HAP-1 (cell line): ENCODE results near the gene ERBB2.
A peak's percentile ranks its signal among the peaks of the same experiment; 100 is the strongest.

Source experiments
- DNase-seq, 2 experiments: peaks; one replicate each; pipeline ENCODE4 v3.0.0-alpha.2; 2016 to 2020; ENCODE audit warnings: low spot score in 2 of 2
- H3K27me3 ChIP-seq: fragments of 250-450 bp; sonication (Bioruptor Pico); 2 replicates; pipeline ENCODE4 v1.5.1; 2020; ENCODE audit warnings: low read depth, mild to moderate bottlenecking, moderate library complexity
- H3K36me3 ChIP-seq: fragments of 250-450 bp; sonication (Bioruptor Pico); replicated peaks from 2 replicates; pipeline ENCODE4 v1.5.1; 2020; ENCODE audit warnings: mild to moderate bottlenecking
- H3K4me1 ChIP-seq: fragments of 250-450 bp; sonication (Bioruptor Pico); 2 replicates; pipeline ENCODE4 v1.5.1; 2020; ENCODE audit warnings: mild to moderate bottlenecking
- H3K4me3 ChIP-seq: fragments of 250-450 bp; sonication (Bioruptor Pico); 2 replicates; pipeline ENCODE4 v1.5.1; 2020; ENCODE audit warnings: mild to moderate bottlenecking, moderate library complexity
- H3K9me3 ChIP-seq: fragments of 250-450 bp; sonication (Bioruptor Pico); 2 replicates; pipeline ENCODE4 v1.5.1; 2020; ENCODE audit warnings: mild to moderate bottlenecking, moderate library complexity
- in situ Hi-C: fragments of 300-500 bp; cut with MboI; formaldehyde crosslinking; loops from 3 replicates; pipeline ENCODE4 v1.14.3; 2020; ENCODE audit warnings: low sequenced_read_pairs, inconsistent platforms, mixed read lengths

The ERBB2 gene

DNA sequence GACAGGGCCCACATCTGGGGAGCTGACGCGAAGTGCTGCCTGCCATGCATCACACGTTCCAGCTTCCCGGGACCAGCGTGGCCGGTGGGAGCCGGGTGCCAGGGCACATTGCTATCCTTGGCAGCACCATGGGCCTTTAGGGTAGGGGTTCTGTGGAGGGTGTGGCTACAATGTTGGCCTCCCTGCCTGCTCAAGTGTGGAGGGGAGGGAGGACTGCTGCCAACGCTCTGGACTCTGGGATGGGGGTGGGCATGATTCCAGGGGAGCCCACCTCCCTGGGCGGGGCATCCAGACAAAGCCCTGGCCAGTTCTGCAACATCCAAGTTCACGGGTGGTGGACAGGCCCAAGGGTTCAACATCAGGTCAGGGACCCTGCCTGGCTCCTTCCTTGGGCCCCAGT is 51.8 kb downstream of the ERBB2 start:
- in situ Hi-C loops, result no loop called here
- Histone ChIP-seq H3K9me3 (no peaks in the 10 kb centered on the region), H3K4me1 (peaks cover 5% of the 10 kb centered on the region), H3K4me3 (no peak overlapping the region), H3K36me3 (no peaks in the 10 kb centered on the region), H3K27me3 (no peaks in the 10 kb centered on the region)
- DNase-seq, result no peak

GRCh38 chr17:39752241-39752881 is 52.5 kb downstream of the ERBB2 start:
- H3K27me3 ChIP-seq, result no peaks in the 10 kb centered on the region
- no peaks in the 10 kb centered on the region for H3K9me3 ChIP-seq
- no peaks in the 10 kb centered on the region for H3K36me3 ChIP-seq
- H3K4me3 ChIP-seq, result no peak overlapping the region
- peaks cover 5% of the 10 kb centered on the region for H3K4me1 ChIP-seq
- in situ Hi-C loops, result no loop called here
- DNase-seq, result no peak

DNA sequence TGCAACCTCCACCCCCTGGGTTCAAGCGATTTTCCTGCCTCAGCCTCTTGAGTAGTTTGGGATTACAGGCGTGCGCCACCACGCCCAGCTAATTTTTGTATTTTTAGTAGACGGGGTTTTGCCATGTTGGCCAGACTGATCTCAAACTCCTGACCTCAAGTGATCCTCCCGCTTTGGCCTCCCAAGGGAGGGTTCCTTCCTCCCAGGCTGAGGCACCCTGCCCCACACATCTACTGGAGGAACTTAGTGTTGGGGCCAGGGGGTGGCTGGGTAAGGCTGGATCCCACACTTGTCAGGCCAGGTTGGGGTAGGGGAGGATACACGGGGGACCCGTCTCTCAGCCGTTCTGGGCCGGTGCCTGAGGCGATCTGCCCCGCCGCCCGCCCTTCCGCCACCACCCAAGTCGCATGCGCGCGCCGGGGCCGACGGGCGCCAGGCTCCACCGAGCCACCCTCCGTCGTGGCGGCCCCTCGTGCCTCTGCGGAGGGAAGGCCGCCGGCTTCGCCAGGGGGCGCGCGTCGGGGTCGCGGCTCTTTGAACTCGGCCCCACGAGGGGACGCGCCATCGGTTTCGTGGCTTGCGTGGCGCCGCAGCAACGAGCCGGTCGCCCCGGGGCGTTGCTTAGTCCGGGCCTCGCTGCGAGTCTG is 53.8 kb downstream of the ERBB2 start:
- Histone ChIP-seq H3K4me1 (peaks cover 5% of the 10 kb centered on the region), H3K9me3 (no peaks in the 10 kb centered on the region), H3K4me3 (peak overlapping the region; percentile 40), H3K27me3 (no peaks in the 10 kb centered on the region), H3K36me3 (no peaks in the 10 kb centered on the region)
- in situ Hi-C loops, result no loop called here
- DNase-seq, result no peak

DNA sequence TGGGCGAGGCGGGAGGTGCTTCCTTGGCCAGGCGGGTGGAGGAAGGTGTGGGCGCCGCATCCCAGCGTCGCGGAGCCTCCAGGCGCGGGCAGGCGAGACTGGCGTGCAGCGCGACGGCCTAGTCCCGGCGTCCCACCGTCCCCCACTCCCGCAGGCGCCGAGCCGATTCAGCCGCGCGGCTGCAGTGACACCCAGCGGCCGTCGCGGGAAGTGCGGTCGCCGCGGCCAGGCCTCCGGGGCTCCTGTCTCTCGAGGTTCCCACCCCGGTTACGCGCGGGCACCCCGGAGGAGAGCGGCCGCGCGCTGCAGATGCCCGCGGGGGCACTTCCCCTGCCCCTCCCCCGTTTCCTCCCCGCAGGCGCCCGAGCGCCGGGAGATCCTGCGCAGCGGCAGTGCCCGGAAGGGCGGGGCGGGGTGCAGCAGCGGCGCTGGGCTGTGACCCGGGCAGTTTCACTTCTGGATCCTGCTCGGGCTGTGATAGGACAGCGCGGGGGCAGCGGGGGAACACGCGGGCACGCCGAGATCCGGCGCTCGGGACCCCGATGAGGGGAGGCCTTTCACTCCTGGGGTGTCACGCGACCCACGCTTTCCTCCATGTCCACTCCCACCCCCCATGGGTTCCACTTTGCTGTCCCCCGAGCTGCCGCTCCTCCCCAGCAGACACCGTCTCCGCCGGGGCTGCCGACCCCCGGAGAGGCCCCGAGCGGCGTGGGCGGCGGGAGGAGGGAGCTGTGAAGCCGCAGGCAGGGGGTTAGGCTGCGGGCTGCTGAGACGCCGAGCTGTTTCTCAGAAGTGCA is 54.5 kb downstream of the ERBB2 start:
- peak; percentile 69 to 87 for DNase-seq
- in situ Hi-C loops, result no loop called here
- peaks cover 5% of the 10 kb centered on the region for H3K4me1 ChIP-seq

GRCh38 chr17:39754958-39755553 is 55.2 kb downstream of the ERBB2 start:
- Histone ChIP-seq H3K9me3 (no peaks in the 10 kb centered on the region), H3K4me3 (peak overlapping the region; percentile 40), H3K4me1 (peaks cover 5% of the 10 kb centered on the region), H3K27me3 (no peaks in the 10 kb centered on the region), H3K36me3 (no peaks in the 10 kb centered on the region)
- no peak for DNase-seq
- in situ Hi-C loops, result no loop called here

More for the DNA sequence above, 54.5 kb downstream of the ERBB2 start:
- Histone ChIP-seq H3K27me3 (no peaks in the 10 kb centered on the region), H3K4me3 (peak overlapping the region; percentile 40), H3K36me3 (no peaks in the 10 kb centered on the region), H3K9me3 (no peaks in the 10 kb centered on the region)

GRCh38 chr17:39755554-39756379 is 55.9 kb downstream of the ERBB2 start:
- Histone ChIP-seq H3K9me3 (no peaks in the 10 kb centered on the region), H3K4me1 (peaks cover 5% of the 10 kb centered on the region), H3K27me3 (no peaks in the 10 kb centered on the region), H3K36me3 (no peaks in the 10 kb centered on the region), H3K4me3 (no peak overlapping the region)
- in situ Hi-C loops, result no loop called here
- no peak for DNase-seq

DNA sequence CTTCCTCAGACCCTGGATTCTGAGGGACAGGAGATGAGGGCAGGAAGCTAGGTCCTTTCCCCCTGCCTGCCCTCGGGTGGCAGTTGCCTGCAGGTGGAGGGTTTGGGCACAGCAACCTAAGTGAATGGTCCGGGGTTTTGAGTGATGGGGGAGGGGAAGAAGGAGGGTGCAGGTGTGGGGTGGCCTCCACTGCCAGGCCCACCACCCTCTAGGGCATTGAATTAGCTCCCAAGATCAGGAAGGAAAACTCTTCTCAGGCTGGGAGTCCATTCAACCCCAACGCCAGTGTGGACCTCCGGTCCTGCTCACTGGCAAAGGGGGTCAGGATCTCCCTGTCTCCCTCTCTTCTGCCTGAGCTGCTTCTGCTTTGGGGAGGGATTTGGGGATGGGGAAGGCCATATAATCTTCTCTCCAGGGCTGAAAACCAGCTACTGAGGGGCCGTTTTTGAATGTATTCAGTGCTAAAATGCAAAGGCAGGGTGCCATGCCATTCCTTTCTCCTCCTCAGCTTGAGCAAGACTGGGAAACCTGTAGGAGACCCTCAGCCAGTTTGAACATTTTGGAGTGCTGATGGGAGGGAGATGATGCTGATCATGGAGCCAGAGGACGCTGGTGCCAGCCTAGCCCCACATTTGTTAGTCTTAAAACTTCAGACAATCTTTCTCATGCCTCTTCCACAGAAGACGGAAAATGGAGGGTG is 56.7 kb downstream of the ERBB2 start:
- Histone ChIP-seq H3K9me3 (no peaks in the 10 kb centered on the region), H3K4me3 (no peak overlapping the region), H3K4me1 (peaks cover 5% of the 10 kb centered on the region), H3K36me3 (no peaks in the 10 kb centered on the region), H3K27me3 (no peaks in the 10 kb centered on the region)
- no peak for DNase-seq
- in situ Hi-C loops, result no loop called here

DNA sequence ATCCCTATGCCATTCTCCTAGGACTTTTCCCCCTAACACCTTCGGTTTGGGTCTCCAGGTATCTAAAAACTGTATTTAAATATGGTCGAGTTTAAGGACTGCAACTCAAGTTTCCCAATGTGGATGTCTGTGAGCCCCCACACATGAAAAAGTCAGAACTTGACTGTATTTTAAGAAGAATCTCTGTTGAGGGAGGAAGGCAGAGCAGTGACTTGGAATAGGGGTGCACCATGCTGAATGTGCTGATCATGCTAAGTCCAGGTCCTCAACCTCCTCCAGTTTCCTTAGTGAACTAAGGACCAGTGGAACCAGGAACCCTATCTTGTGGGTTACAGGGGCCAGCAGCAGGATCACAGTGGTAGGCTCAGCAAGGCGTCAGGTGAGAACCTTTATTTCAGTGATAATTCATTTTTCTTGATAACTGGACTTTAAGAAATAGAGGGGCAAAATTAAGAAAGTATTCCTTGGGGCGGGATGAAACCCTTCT is 57.4 kb downstream of the ERBB2 start:
- H3K9me3 ChIP-seq, result no peaks in the 10 kb centered on the region
- H3K36me3 ChIP-seq, result no peaks in the 10 kb centered on the region
- H3K4me1 ChIP-seq, result peaks cover 5% of the 10 kb centered on the region
- no peaks in the 10 kb centered on the region for H3K27me3 ChIP-seq
- no peak overlapping the region for H3K4me3 ChIP-seq
- no peak for DNase-seq
- in situ Hi-C loops, result no loop called here

GRCh38 chr17:39757931-39758873 is 58.3 kb downstream of the ERBB2 start:
- H3K4me1 ChIP-seq, result peaks cover 11% of the 10 kb centered on the region
- DNase-seq, result no peak
- no peaks in the 10 kb centered on the region for H3K9me3 ChIP-seq
- H3K36me3 ChIP-seq, result no peaks in the 10 kb centered on the region
- no peaks in the 10 kb centered on the region for H3K27me3 ChIP-seq
- in situ Hi-C loops, result no loop called here
- no peak overlapping the region for H3K4me3 ChIP-seq

- Histone ChIP-seq H3K4me3 (no peak overlapping the region), H3K36me3 (no peaks in the 10 kb centered on the region), H3K9me3 (no peaks in the 10 kb centered on the region), H3K27me3 (no peaks in the 10 kb centered on the region), H3K4me1 (peaks cover 5% of the 10 kb centered on the region)
- in situ Hi-C loops, result no loop called here
- DNase-seq, result no peak
These were observed 59.3 kb downstream of the ERBB2 start for GRCh38 chr17:39759204-39759603.

DNA sequence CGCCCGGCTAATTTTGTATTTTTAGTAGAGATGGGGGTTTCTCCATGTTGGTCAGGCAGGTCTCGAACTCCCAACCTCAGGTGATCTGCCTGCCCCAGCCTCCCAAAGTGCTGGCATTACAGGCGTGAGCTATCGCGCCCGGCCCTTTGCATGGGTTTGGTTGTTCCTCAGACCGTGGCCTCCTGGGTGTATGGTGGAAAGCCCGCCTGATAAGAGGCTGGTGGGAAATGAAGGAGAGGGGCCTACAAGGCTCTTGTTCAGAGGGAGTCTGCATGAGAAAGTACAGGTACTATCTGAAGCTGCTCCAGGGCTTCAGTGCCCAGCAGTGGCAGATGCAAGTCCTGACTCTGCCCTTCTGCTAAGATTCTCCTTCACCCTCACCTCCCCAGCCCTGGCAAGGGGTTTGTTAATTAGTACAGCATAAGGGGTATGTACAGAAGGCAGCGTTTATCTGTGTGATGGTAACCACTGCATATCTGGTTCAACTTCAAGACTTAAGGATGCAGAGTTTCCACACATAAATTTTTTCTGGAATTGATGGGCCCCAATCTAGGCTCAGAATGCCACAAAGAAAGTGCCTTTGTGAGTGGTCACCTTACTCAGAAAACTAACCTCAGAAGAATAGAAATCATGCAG is 62.1 kb downstream of the ERBB2 start:
- peaks cover 5% of the 10 kb centered on the region for H3K4me1 ChIP-seq
- no peak for DNase-seq
- H3K36me3 ChIP-seq, result no peaks in the 10 kb centered on the region
- H3K9me3 ChIP-seq, result no peaks in the 10 kb centered on the region
- in situ Hi-C loops, result no loop called here
- H3K27me3 ChIP-seq, result no peaks in the 10 kb centered on the region
- no peak overlapping the region for H3K4me3 ChIP-seq
